GM19099 (cell line): ENCODE data around the gene PRSS36.
A peak's percentile ranks its signal among the peaks of the same experiment; 100 is the strongest.

ENCODE experiments used
- POLR2A ChIP-seq: IDR thresholded peaks from 3 replicates; pipeline ENCODE4 v1.6.1; 2011; ENCODE audit warnings: low read depth; ENCODE audit not compliant: insufficient read length; ENCODE audit errors: extremely low read depth

PRSS36 gene

DNA sequence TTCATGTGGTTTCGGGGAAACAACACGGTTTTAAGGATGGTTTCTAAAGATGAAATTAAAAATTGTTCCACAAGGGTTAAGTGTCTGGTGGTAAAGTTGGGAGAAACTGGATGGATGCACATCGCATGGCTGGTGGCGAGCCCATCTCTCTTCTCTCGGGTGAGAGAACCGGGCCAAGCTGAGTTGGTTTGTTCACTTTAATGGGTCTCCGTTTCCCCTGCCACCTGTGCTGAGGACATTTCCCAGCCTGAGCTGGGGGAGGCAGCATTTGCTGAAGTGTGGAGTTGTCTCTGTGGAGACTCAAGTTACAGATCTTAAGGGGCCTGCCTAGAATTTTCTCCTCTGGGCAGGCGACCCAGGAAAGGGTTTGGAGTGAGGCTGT is 37.9 kb upstream of the PRSS36 start:
- no peak for TF ChIP-seq POLR2A

DNA sequence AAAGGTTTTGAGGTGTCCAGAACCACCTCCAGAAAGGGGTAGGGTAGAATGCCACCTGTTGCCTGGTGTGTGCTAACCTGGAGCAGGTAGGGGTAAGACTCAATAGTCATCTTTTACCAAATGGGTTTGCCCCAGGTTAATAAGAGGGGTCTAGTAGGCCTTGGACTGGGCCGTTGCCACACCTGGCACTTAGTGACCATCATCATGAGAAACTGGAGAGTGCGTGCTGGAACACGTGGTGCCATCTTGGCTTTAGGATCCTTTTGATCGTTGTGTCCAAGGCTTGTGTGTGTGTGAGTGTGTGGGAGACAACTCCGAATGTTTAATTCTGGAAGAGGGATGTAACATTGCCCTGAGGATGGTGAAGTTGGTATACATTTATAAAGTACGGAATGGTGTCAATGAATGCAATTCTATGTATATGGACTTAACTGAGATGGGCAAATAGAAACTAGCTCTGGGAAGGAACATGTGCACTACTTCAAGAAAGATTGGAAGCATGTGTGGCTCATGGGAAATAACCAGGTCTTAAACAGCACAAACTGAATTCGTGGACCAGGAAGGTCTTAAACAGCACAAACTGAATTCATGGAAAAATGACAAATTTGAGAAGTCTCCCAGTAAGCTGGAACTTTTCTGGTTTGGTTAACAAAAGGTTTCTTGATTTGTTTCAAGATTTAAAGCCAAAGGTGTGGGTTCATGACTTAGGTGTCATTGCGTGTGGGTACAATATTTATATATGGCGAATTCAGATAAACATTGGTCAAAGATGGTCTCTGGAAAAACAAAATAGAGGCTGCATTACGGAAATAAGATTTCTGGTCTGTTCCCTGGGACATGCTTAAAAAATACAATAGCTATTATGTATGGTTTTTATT is 37.3 kb upstream of the PRSS36 start:
- no peak for TF ChIP-seq POLR2A

DNA sequence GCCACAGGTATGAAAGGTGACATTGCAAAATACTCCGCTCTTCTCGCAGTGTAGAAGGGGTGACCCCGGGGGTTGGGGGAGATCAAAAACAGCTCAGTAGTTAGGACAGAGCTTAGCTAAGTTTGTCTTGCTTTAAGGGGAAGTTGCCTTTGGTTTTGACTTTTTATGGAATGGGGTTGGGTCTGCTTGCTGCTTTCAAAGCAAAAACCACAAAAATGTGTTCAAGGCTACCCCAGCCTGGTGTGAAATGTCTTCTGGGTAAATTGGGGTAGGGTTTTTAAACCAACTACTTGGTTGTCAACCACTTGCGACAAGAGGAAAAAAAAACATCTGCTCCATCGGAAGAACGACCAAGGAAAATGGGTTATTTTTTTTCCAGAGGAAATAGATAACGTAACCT is 36.3 kb upstream of the PRSS36 start:
- no peak for TF ChIP-seq POLR2A

DNA sequence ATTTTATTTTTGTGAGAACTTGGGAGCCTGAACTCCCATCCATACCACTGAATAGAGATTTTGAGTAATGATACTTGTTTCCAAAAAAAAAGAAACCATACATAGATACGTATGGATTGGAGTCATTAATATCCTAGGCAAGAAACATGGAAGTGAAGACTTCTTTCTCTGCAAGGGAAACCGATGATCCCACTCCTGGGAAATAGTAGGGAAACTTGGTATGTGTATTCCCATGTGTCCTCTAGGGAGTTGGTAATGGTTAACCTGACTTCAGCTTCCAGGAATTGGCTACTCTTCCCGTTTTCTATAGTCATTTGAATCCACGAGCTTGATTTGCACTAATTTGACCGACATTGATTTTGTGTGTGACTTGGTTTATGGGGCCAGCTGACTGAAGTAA is 35.5 kb upstream of the PRSS36 start:
- TF ChIP-seq POLR2A: no peak

DNA sequence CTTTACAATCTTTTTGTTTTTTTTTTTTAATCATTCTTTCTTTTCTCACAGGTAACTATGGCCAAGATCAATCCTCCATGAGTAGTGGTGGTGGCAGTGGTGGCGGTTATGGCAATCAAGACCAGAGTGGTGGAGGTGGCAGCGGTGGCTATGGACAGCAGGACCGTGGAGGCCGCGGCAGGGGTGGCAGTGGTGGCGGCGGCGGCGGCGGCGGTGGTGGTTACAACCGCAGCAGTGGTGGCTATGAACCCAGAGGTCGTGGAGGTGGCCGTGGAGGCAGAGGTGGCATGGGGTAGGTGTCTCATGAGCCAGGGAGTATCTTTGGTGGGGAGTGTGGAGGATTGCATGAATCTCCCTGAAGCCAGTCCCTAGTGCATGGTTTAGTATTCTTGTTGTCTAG is 35.0 kb upstream of the PRSS36 start:
- no peak for TF ChIP-seq POLR2A

DNA sequence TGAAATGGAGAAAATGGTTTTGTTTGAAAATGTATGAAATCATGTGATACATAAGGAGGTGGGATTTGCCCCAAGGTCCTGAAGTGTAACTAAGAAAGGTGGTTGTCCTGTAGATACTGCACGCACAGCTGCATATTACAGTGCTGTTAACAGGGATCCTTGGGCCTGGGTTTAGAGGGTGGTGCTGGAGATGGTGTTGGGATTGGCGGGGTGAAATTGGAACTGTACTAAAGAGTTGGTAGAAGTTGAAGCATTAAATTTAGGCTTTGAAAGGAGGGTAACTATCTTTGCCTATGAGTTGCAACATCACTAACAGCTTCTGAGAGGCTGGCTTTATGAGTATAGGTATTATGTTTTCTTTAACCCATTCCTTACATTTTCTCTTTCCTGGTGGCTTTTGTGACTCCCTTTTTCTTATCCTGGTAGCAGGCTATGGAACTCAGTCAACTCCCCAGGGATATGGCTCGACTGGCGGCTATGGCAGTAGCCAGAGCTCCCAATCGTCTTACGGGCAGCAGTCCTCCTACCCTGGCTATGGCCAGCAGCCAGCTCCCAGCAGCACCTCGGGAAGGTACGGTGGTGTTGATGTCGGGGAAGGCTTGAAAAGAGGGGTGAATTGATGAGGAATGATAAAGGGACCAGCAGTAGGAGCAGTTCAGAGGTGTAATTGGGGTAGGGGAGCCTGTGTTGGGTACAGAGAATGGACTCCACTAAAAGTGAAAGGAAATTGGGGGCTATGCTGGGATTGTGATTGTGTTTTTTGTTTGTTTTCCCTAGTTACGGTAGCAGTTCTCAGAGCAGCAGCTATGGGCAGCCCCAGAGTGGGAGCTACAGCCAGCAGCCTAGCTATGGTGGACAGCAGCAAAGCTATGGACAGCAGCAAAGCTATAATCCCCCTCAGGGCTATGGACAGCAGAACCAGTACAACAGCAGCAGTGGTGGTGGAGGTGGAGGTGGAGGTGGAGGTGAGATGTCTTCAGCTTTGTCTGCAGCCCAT is 33.9 kb upstream of the PRSS36 start:
- no peak for TF ChIP-seq POLR2A

DNA sequence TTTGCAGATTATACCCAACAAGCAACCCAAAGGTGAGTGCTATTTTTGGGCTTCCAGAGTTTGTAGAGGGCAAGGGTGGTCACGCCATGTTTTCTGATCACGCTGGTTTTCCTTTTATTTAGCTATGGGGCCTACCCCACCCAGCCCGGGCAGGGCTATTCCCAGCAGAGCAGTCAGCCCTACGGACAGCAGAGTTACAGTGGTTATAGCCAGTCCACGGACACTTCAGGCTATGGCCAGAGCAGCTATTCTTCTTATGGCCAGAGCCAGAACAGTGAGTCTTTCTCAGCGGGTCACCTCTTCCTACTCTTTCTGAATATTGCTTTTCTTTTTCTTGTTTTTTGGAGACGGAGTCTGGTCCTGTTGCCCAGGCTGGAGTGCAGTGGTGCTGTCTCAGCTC is 32.5 kb upstream of the PRSS36 start:
- no peak for TF ChIP-seq POLR2A

DNA sequence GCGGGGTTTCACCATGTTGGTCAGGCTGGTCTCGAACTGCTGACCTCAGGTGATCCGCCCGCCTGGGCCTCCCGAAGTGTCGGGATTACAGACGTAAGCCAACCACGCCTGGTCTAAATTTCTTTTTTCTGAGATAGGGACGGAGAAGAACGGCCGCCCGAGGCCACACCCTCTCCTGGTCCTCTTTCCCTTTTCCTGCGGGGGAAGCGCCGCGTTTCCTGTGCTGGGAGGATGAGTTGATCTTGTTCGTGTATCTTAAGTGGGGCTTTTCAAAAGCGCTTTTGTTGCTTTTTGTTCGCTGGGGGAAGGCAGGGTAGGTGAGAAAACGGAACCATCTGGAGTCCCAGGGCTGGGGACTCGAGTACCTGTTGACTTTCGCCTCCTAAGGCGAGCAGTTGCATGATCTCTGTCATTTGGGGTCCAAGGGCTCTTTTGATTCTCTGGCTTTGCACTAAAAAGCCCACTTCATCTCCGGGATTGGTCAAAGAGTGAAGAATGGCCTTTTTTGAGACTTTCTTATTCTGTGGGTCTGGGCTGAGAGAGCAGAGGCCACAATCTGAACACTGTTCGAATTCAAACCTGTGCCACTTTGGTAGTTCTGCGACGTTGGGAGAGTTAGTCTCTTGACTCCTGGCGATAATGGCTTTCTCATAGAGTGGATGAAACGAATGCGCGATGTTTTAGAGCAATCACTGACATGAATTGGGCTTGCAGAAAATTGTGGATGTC is 31.4 kb upstream of the PRSS36 start:
- no peak for TF ChIP-seq POLR2A

DNA sequence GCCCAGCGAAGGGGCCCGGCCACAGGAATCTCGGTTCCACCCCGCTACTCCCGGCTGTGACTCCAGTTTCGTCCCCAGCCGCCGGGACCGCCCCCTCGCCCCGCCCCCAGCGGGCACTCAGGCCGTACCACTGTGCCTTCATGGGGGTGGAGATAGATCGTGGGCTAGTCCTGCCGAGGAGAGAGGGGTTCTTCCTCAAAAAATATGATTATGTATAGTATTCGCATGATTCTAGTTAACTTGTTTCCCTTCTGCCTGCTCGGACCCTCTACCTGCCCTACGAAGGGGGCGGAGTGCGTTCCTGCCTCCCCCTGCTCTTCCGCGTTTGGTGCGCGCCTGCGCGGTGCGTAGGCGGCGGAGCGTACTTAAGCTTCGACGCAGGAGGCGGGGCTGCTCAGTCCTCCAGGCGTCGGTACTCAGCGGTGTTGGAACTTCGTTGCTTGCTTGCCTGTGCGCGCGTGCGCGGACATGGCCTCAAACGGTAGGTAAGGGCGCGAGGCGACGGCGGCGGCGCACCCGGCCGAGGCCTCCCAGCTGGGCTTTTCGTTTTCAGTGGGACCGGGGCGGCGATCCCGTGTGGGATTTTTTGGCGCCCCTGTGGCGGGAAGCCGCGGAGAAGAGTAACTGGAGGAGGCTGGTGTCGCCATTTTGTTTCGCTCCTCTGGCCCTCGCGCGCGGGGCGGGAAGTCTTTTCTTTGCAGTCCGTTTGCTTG is 30.0 kb upstream of the PRSS36 start, which contains the start of gene FUS:
Gene FUS (plus strand): TSS at position 393 of the 713 bp plus-strand sequence. CDS start 76 bp downstream, at position 469.
- peak; percentile 100 for TF ChIP-seq POLR2A

DNA sequence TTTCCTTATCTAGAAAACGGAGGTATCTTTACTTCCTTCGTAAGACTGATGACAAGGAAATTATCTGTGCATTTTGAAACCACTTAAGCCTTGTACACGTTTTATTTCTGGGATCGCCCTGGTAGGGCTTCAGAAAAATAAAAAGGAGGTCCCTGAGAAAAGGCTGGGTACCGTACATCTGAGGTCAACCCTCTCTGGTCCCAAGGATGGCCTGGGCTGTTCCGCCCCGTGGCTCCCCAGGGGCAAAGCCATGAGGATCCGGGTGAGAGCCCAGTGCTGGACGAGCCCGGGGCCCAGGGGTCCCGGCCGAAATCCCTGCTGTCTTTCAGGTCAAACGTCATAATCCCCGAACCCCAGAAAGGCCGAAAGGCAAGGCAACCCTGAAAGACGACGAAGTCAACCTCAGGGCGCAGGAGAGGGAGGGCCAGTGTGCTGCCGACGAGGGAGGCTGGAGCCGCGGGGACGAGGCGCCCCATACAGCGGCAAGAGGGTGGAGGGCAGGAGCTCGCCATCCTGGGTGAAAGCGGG is 29.4 kb upstream of the PRSS36 start:
- no peak for TF ChIP-seq POLR2A

DNA sequence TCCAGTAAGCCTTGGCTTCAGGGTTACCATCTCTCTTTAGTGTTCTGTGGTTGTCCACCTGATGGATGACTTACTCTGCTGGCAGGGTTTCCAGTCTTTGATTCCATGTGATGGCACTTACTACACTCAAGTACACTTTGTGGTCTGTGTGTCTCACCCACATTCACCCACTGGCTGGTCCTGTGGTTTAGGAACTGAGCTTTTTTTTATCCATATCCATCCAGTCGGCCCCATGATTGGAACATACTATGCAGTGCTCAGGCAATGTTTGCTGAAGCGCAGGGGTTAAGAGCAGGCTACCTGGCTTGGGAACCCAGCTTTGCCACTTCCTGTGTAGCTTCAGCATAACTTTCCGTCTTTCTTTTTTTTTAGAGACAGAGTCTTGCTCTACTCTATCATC is 27.3 kb upstream of the PRSS36 start:
- TF ChIP-seq POLR2A: no peak

DNA sequence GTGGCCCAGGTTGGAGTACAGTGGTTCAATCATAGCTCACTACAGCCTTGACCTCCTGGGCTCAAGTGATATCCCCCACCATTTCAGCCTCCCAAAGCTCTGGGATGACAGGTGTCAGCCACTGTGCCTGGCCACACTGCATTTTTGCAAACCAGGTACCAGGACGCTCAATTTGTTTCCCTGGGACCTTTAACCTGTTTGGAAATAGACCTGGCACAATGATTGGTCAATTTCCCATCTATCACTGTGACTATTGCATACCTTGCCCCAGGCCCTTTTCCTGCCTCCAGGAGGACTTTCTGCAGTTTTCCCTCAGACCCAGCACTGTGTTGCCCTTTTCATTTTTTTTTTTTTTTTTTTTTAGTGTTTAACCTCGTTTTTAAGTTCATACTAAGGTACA is 19.0 kb upstream of the PRSS36 start:
- TF ChIP-seq POLR2A: no peak

DNA sequence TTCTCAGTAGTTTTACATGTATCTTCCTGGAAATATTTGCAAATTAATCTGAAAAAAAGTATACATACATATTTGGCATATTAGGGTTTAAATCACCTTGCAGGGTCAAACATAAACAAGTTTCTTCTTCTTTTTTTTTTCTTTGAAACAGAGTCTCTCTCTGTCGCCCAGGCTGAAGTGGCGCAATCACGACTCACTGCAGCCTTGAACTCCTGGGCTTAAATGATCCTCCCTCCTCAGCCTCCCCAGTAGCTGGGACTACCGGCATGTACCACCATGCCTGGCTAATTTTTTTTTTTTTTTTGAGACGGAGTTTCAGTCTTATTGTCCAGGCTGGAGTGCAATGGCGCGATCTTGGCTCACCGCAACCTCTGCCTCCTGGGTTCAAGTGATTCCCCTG is 17.4 kb upstream of the PRSS36 start:
- TF ChIP-seq POLR2A: no peak

DNA sequence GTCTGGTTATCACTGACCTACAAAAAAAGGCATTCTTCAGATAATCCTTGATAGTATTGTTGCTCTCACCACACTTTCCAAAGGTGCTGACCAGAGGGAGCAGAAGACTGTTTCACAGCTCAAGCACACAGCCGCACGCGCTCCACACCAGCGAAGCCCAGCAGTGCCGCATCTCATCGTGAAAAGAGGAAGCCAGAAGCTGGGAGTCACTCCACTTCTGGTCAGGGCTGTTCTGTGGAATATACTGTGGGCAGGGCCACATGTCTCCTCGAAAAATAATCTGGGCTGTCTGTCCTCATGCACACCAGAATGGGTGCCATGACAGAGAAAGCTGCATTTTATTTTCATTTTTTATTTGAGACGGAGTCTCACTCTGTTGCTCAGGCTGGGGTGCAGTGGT is 7.3 kb upstream of the PRSS36 start:
- TF ChIP-seq POLR2A: no peak
